HepG2 (cell line): ENCODE results near the gene CHN2. TPM values are rescaled to one million over a fixed set of nuclear protein-coding genes. Genes with fewer than 3 reads are reported as not detected.
A peak's percentile ranks its signal among the peaks of the same experiment; 100 is the strongest.

Experiments
- EED ChIP-seq: sonication (generic); formaldehyde crosslinking; IDR thresholded peaks from 2 replicates; pipeline ENCODE4 v1.5.0; 2020; ENCODE audit warnings: mild to moderate bottlenecking, missing genetic modification reagents
- ESRRA ChIP-seq: sonication (generic); formaldehyde crosslinking; IDR thresholded peaks from 2 replicates; pipeline ENCODE4 v1.5.1; 2020; ENCODE audit warnings: mild to moderate bottlenecking, low read depth, missing genetic modification reagents
- FOSL2 ChIP-seq: sonication (generic); formaldehyde crosslinking; IDR thresholded peaks from 2 replicates; pipeline ENCODE4 v1.4.0; 2020; ENCODE audit warnings: missing genetic modification reagents
- HINFP ChIP-seq: sonication (generic); formaldehyde crosslinking; IDR thresholded peaks from 2 replicates; pipeline ENCODE4 v1.4.0; 2020; ENCODE audit warnings: low read depth, mild to moderate bottlenecking, missing genetic modification reagents
- HOXA9 ChIP-seq: sonication (generic); formaldehyde crosslinking; IDR thresholded peaks from 2 replicates; pipeline ENCODE4 v1.8.1; 2022; ENCODE audit warnings: missing genetic modification reagents, mild to moderate bottlenecking, moderate library complexity, borderline replicate concordance
- IRF2 ChIP-seq: IDR thresholded peaks from 2 replicates; pipeline ENCODE4 v1.6.1; 2018; ENCODE audit warnings: missing genetic modification reagents, missing compliant biosample characterization
- KLF15 ChIP-seq: sonication (generic); formaldehyde crosslinking; IDR thresholded peaks from 2 replicates; pipeline ENCODE4 v1.8.1; 2023; ENCODE audit warnings: borderline replicate concordance, mild to moderate bottlenecking, inconsistent platforms, missing genetic modification reagents, mixed read lengths
- KMT2A ChIP-seq: sonication (generic); formaldehyde crosslinking; IDR thresholded peaks from 2 replicates; pipeline ENCODE4 v1.4.0; 2020; ENCODE audit warnings: missing genetic modification reagents
- MEIS2 ChIP-seq: sonication (generic); formaldehyde crosslinking; IDR thresholded peaks from 2 replicates; pipeline ENCODE4 v1.9.0; 2021; ENCODE audit warnings: mild to moderate bottlenecking, missing genetic modification reagents
- MLLT10 ChIP-seq: sonication (generic); formaldehyde crosslinking; IDR thresholded peaks from 2 replicates; pipeline ENCODE4 v1.4.0; 2020; ENCODE audit warnings: missing genetic modification reagents
- NR2F2 ChIP-seq: IDR thresholded peaks from 2 replicates; pipeline ENCODE4 v1.6.1; 2012; ENCODE audit warnings: low read depth, inconsistent platforms, borderline replicate concordance
- POLR2G ChIP-seq: fragments of 200-400 bp; formaldehyde crosslinking; IDR thresholded peaks from 2 replicates; pipeline ENCODE4 v1.6.1; 2018; ENCODE audit warnings: mild to moderate bottlenecking, low read depth, low read length, moderate library complexity
- RXRA ChIP-seq: sonication (generic); formaldehyde crosslinking; IDR thresholded peaks from 2 replicates; pipeline ENCODE4 v1.5.1; 2020; ENCODE audit warnings: missing genetic modification reagents
- SIN3B ChIP-seq: fragments of 150-350 bp; IDR thresholded peaks from 2 replicates; pipeline ENCODE4 v1.6.1; 2014; ENCODE audit warnings: low read length
- SMARCC2 ChIP-seq: fragments of 450-650 bp; IDR thresholded peaks from 2 replicates; pipeline ENCODE4 v1.6.1; 2017; ENCODE audit warnings: antibody characterized with exemption, mild to moderate bottlenecking
- SRSF4 ChIP-seq: fragments of 200-400 bp; formaldehyde crosslinking; IDR thresholded peaks from one replicate; pipeline ENCODE4 v1.6.1; 2018; ENCODE audit warnings: mild to moderate bottlenecking, low read depth, low read length, moderate library complexity; ENCODE audit not compliant: poor library complexity, severe bottlenecking
- SRSF9 ChIP-seq: fragments of 200-400 bp; formaldehyde crosslinking; IDR thresholded peaks from 2 replicates; pipeline ENCODE4 v1.6.1; 2018; ENCODE audit warnings: borderline replicate concordance, mild to moderate bottlenecking, low read depth, low read length; ENCODE audit not compliant: insufficient read depth, poor library complexity, severe bottlenecking
- ZFP41 ChIP-seq: sonication (generic); formaldehyde crosslinking; IDR thresholded peaks from 2 replicates; pipeline ENCODE4 v1.4.0; 2020; ENCODE audit warnings: mild to moderate bottlenecking, missing genetic modification reagents, borderline replicate concordance
- ZIK1 ChIP-seq: sonication (generic); formaldehyde crosslinking; IDR thresholded peaks from 2 replicates; pipeline ENCODE4 v1.5.0; 2020; ENCODE audit warnings: mild to moderate bottlenecking, low read depth, missing genetic modification reagents, borderline replicate concordance
- ZNF143 ChIP-seq: sonication (generic); formaldehyde crosslinking; IDR thresholded peaks from 2 replicates; pipeline ENCODE4 v1.4.0; 2020; ENCODE audit warnings: missing genetic modification reagents
- ZNF225 ChIP-seq: sonication (generic); formaldehyde crosslinking; IDR thresholded peaks from 2 replicates; pipeline ENCODE4 v1.4.0; 2020; ENCODE audit warnings: mild to moderate bottlenecking, missing genetic modification reagents
- ZNF260 ChIP-seq: sonication (generic); formaldehyde crosslinking; IDR thresholded peaks from 2 replicates; pipeline ENCODE4 v1.4.0; 2020; ENCODE audit warnings: missing genetic modification reagents, low read depth, mild to moderate bottlenecking, borderline replicate concordance
- ZNF644 ChIP-seq: IDR thresholded peaks from 2 replicates; pipeline ENCODE4 v1.6.1; 2016; ENCODE audit warnings: low read depth
- ZNF768 ChIP-seq: sonication (generic); formaldehyde crosslinking; IDR thresholded peaks from 2 replicates; pipeline ENCODE4 v1.4.0; 2020; ENCODE audit warnings: missing genetic modification reagents
- ZNF773 ChIP-seq: sonication (generic); formaldehyde crosslinking; IDR thresholded peaks from 2 replicates; pipeline ENCODE4 v1.4.0; 2020; ENCODE audit warnings: missing genetic modification reagents, borderline replicate concordance
- ZNF883 ChIP-seq: sonication (generic); formaldehyde crosslinking; IDR thresholded peaks from 2 replicates; pipeline ENCODE4 v1.5.1; 2020; ENCODE audit warnings: mild to moderate bottlenecking, missing genetic modification reagents; ENCODE audit errors: not compliant biosample characterization
- polyA plus RNA-seq, 8 experiments: library from polyadenylated mRNA; depleted of rRNA in 3 of 8; stranded (reverse) in 7 of 8; unstranded in 1 of 8; fragments of >200 nt; fragmentation: Illumina TruSeq in 4 of 8; extraction: Trizol in 4 of 8; gene quantifications; 2 replicates each; pipeline versions ENCODE4 v1.2.1 to v1.2.3, GENCODE V29; 2011 to 2016; ENCODE audit warnings: low read depth in 4 of 8, missing spikeins in 1 of 8, mixed read lengths in 1 of 8; ENCODE audit not compliant: insufficient read depth in 1 of 8
- total RNA-seq, 5 experiments: library from RNA; depleted of rRNA; stranded (reverse); fragments of >200 nt; fragmentation: Illumina TruSeq; extraction: Trizol; gene quantifications; 2 replicates each; pipeline ENCODE4 v1.2.3, GENCODE V29; 2016; ENCODE audit warnings: low read depth in 1 of 5
- TF ChIP-seq, protein P1 (sequence below): sonication (generic); formaldehyde crosslinking; IDR thresholded peaks from 2 replicates; pipeline ENCODE4 v1.8.0; 2022; ENCODE audit warnings: mild to moderate bottlenecking, missing genetic modification reagents; ENCODE audit not compliant: insufficient replicate concordance

Gene CHN2
- total and polyA plus RNA-seq, 2 of the 13 experiments (the other 11 are each of a cell fraction or from before 2014, with no cell fraction given): 23.5 to 30.5 TPM

DNA sequence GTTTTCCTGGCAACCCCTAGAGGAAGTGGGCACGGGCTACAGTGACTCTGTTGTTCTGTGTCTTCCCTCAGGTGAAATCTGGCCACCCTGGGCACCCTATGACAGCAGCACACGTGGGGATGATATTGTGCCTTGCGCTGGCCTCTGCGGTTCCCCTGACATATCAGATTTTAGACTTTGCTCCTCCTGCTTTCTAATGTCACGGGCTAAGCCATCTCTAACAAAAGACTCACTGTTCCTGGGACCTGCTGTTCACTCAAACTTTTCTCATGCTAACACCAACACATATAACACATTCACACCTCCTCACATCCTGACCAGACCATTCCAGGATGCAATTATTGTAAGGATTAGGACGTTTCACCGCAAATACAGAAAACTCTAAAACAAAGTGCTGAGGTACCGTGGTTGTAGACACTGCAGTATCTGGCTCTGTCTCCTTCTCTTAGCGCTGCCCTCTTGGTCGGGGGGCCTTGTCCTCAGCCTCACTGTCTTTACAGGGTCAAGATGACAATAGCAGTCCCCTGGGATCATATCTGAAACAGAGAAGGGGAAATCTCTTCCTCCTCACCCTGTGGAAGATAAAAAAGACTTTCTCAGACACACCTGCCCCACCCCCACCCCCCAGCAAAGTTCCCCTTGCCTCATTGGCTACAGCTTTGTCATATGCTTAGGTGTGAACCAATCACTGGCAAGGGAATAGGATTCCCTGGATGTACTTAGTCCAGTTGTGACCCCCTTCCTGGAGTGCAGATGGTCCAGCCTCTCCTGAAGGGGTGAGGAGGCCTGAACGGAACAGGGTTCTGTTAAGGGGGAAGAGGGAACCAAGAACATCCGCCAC is 14.1 kb downstream of the CHN2 start (continued):
- TF ChIP-seq ZNF260 (CRISPR knock-in tag): no peak
- TF ChIP-seq POLR2G: no peak
- TF ChIP-seq EED (CRISPR knock-in tag): no peak
- peak; percentile 75 for TF ChIP-seq FOSL2 (CRISPR knock-in tag)
- TF ChIP-seq MEIS2 (CRISPR knock-in tag): peak; percentile 82; the same call in 1 of the 2 replicates
- TF ChIP-seq KLF15 (CRISPR knock-in tag): no peak
- no peak for TF ChIP-seq ZNF225
- TF ChIP-seq ZNF773 (CRISPR knock-in tag): no peak
- peak; percentile 70; the same call in 1 of the 2 replicates for TF ChIP-seq ZNF644 (CRISPR knock-in tag)
- no peak for TF ChIP-seq ZFP41 (CRISPR knock-in tag)
- TF ChIP-seq SRSF4: no peak
- TF ChIP-seq RXRA (CRISPR knock-in tag): peak; percentile 46; the same call in 1 of the 2 replicates
- no peak for TF ChIP-seq ZNF768 (CRISPR knock-in tag)
- TF ChIP-seq HINFP (CRISPR knock-in tag): no peak
- TF ChIP-seq SRSF9: no peak
- TF ChIP-seq ZNF883 (CRISPR knock-in tag): no peak
- TF ChIP-seq IRF2 (CRISPR knock-in tag): peak; percentile 74
- peak; percentile 41; the same call in 1 of the 2 replicates for TF ChIP-seq NR2F2
- TF ChIP-seq ZIK1 (CRISPR knock-in tag): no peak
- TF ChIP-seq ZNF143: no peak
- no peak for TF ChIP-seq HOXA9
- TF ChIP-seq SIN3B: no peak
- peak; percentile 51; the same call in 1 of the 2 replicates for TF ChIP-seq ESRRA (CRISPR knock-in tag)
- TF ChIP-seq MLLT10 (CRISPR knock-in tag): no peak
- no peak; the same call in 1 of the 2 replicates for TF ChIP-seq KMT2A (CRISPR knock-in tag)
- TF ChIP-seq, protein P1, sequence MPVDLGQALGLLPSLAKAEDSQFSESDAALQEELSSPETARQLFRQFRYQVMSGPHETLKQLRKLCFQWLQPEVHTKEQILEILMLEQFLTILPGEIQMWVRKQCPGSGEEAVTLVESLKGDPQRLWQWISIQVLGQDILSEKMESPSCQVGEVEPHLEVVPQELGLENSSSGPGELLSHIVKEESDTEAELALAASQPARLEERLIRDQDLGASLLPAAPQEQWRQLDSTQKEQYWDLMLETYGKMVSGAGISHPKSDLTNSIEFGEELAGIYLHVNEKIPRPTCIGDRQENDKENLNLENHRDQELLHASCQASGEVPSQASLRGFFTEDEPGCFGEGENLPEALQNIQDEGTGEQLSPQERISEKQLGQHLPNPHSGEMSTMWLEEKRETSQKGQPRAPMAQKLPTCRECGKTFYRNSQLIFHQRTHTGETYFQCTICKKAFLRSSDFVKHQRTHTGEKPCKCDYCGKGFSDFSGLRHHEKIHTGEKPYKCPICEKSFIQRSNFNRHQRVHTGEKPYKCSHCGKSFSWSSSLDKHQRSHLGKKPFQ (CRISPR knock-in tag): peak; percentile 81
- TF ChIP-seq SMARCC2: no peak
